HepG2 (cell line): ENCODE results near the gene RNF13. TPM values are rescaled to one million over a fixed set of nuclear protein-coding genes. Genes with fewer than 3 reads are reported as not detected.

Source experiments
- ATAC-seq: fragments of 200-7000 bp; cut with Tn5 transposase; 3 replicates; pipeline ENCODE4 v1.9.1; 2020; ENCODE audit warnings: mild to moderate bottlenecking, moderate library complexity
- BruUV-seq: library from RNA; stranded (reverse); fragments of 400-500 nt; replicated peaks from 2 replicates; lab custom pipeline; 2021; lab: Mats Ljungman, UMichigan
- CTCF ChIA-PET: fragments of 300-600 bp; formaldehyde crosslinking; extraction: SDS; loops from one replicate; lab custom pipeline; 2021; ENCODE audit warnings: low total read pairs, inconsistent platforms, low intra/inter-chr PET ratio; lab: Yijun Ruan, JAX
- POLR2A ChIA-PET: fragments of 350-600 bp; sonication (Branson Sonifier 250); formaldehyde crosslinking; loops from one replicate; lab custom pipeline; 2020; ENCODE audit warnings: antibody characterized with exemption, inconsistent platforms; lab: Yijun Ruan, JAX
- DNase-seq: peaks from one replicate; pipeline ENCODE4 v3.0.0-alpha.2; 2015; ENCODE audit warnings: low spot score
- FAIRE-seq: peaks from 3 replicates; lab custom pipeline; 2011; peaks lifted over from hg19 to GRCh38; lab: Jason Lieb, UNC
- H2AFZ ChIP-seq: one replicate; pipeline ENCODE4 v1.6.1; 2011; ENCODE audit warnings: low read length, inconsistent platforms
- H3K27ac ChIP-seq: fragments of 300-600 bp; 3 replicates; pipeline ENCODE4 v1.8.0; 2011; ENCODE audit warnings: mixed run types, mild to moderate bottlenecking, mixed read lengths, low read length, inconsistent platforms; ENCODE audit not compliant: insufficient read depth; ENCODE audit errors: extremely low read length
- H3K27me3 ChIP-seq, 2 experiments: fragments of 200-600 bp in 1 of 2; 2 replicates in 1 of 2; 3 replicates in 1 of 2; pipeline versions ENCODE4 v1.6.0 to v1.8.0; 2011; ENCODE audit warnings: low read length in 2 of 2, mild to moderate bottlenecking in 2 of 2, moderate library complexity in 2 of 2, inconsistent platforms in 1 of 2; ENCODE audit not compliant: insufficient read depth in 2 of 2, control insufficient read depth in 1 of 2
- H3K36me3 ChIP-seq, 2 experiments: fragments of 200-600 bp in 1 of 2; replicated peaks in 1 of 2; 2 replicates in 1 of 2; 3 replicates in 1 of 2; pipeline versions ENCODE4 v1.5.1 to v1.8.0; 2011; ENCODE audit warnings: low read length in 2 of 2, inconsistent platforms in 1 of 2; ENCODE audit not compliant: insufficient read depth in 2 of 2, control insufficient read depth in 1 of 2
- H3K4me1 ChIP-seq: 2 replicates; pipeline ENCODE4 v1.5.1; 2012; ENCODE audit warnings: low read length, inconsistent platforms; ENCODE audit not compliant: insufficient read depth
- H3K4me2 ChIP-seq: 2 replicates; pipeline ENCODE4 v1.6.0; 2011; ENCODE audit warnings: low read depth, low read length, inconsistent platforms
- H3K4me3 ChIP-seq, 3 experiments: fragments of 200-600 bp in 1 of 3; sonication (generic), shearing (Covaris generic) in 1 of 3; replicated peaks in 1 of 3; 2 replicates each; pipeline ENCODE4 v1.5.1; 2011 to 2016; ENCODE audit warnings: low read length in 3 of 3, inconsistent platforms in 2 of 3, low read depth in 2 of 3, mild to moderate bottlenecking in 2 of 3, control low read depth in 1 of 3, mixed read lengths in 1 of 3; ENCODE audit not compliant: insufficient read depth in 1 of 3
- H3K79me2 ChIP-seq: one replicate; pipeline ENCODE4 v1.6.1; 2011; ENCODE audit warnings: low read length, inconsistent platforms; ENCODE audit not compliant: insufficient read depth
- H3K9ac ChIP-seq: 2 replicates; pipeline ENCODE4 v1.6.0; 2011; ENCODE audit warnings: mild to moderate bottlenecking, low read depth, low read length, inconsistent platforms; ENCODE audit not compliant: insufficient read depth
- H3K9me3 ChIP-seq: 2 replicates; pipeline ENCODE4 v1.5.1; 2012; ENCODE audit warnings: mild to moderate bottlenecking, low read length
- H4K20me1 ChIP-seq: 2 replicates; pipeline ENCODE4 v1.6.0; 2011; ENCODE audit warnings: inconsistent platforms, mild to moderate bottlenecking, low read length, moderate library complexity; ENCODE audit not compliant: insufficient read depth
- ARID3A ChIP-seq: IDR thresholded peaks from 2 replicates; pipeline ENCODE4 v1.6.1; 2012; ENCODE audit warnings: low read depth, low read length, improper control_type of control experiment
- CEBPG ChIP-seq: IDR thresholded peaks from 2 replicates; pipeline ENCODE4 v1.6.1; 2016
- CTCF ChIP-seq: sonication (generic); formaldehyde crosslinking; IDR thresholded peaks from 2 replicates; pipeline ENCODE4 v1.5.0; 2020; ENCODE audit warnings: mild to moderate bottlenecking, missing genetic modification reagents, moderate library complexity
- FOXP4 ChIP-seq: sonication (generic); formaldehyde crosslinking; IDR thresholded peaks from 2 replicates; pipeline ENCODE4 v1.4.0; 2020; ENCODE audit warnings: missing genetic modification reagents
- HMGXB4 ChIP-seq, 2 experiments: sonication (generic) in 1 of 2; formaldehyde crosslinking in 1 of 2; IDR thresholded peaks; 2 replicates each; pipeline versions ENCODE4 v1.4.0 to v1.6.1; 2018 to 2020; ENCODE audit warnings: missing genetic modification reagents in 2 of 2, borderline replicate concordance in 1 of 2, low read depth in 1 of 2, mild to moderate bottlenecking in 1 of 2, missing biosample characterization in 1 of 2
- IKZF5 ChIP-seq: IDR thresholded peaks from 2 replicates; pipeline ENCODE4 v1.6.1; 2018; ENCODE audit warnings: missing genetic modification reagents, mild to moderate bottlenecking, missing compliant biosample characterization
- MIXL1 ChIP-seq: IDR thresholded peaks from 2 replicates; pipeline ENCODE4 v1.6.1; 2016
- NR1H2 ChIP-seq: sonication (generic); formaldehyde crosslinking; IDR thresholded peaks from 2 replicates; pipeline ENCODE4 v1.8.1; 2022; ENCODE audit warnings: low read depth, missing genetic modification reagents, borderline replicate concordance
- NR2F1 ChIP-seq, 2 experiments: fragments of 450-650 bp in 1 of 2; formaldehyde crosslinking in 1 of 2; IDR thresholded peaks; 2 replicates each; pipeline versions ENCODE4 v1.5.0 to v1.6.1; 2016 to 2020; ENCODE audit warnings: mild to moderate bottlenecking in 1 of 2, missing compliant biosample characterization in 1 of 2, missing genetic modification reagents in 1 of 2, moderate library complexity in 1 of 2
- SMC3 ChIP-seq: IDR thresholded peaks from 2 replicates; pipeline ENCODE4 v1.6.1; 2011; ENCODE audit warnings: low read length, improper control_type of control experiment
- STAG1 ChIP-seq: sonication (generic); formaldehyde crosslinking; IDR thresholded peaks from 2 replicates; pipeline ENCODE4 v1.4.0; 2020; ENCODE audit warnings: missing genetic modification reagents
- STAT5B ChIP-seq: sonication (generic); formaldehyde crosslinking; IDR thresholded peaks from 2 replicates; pipeline ENCODE4 v1.4.0; 2020; ENCODE audit warnings: missing genetic modification reagents
- ZBTB33 ChIP-seq: sonication (generic); formaldehyde crosslinking; IDR thresholded peaks from 2 replicates; pipeline ENCODE4 v1.4.0; 2020; ENCODE audit warnings: missing genetic modification reagents
- ZNF776 ChIP-seq: sonication (generic); formaldehyde crosslinking; IDR thresholded peaks from 2 replicates; pipeline ENCODE4 v1.4.0; 2020; ENCODE audit warnings: mild to moderate bottlenecking, missing genetic modification reagents
- WGBS: methylation state at CpG from one replicate; pipeline ENCODE4 v1.1.6; 2017; ENCODE audit warnings: low lambda C conversion rate; 5-methylcytosine and 5-hydroxymethylcytosine counted together
- in situ Hi-C: cut with HindIII; loops from 2 replicates; pipeline ENCODE4 v1.10.0; 2017; ENCODE audit warnings: low pct_unique_long_range_greater_than_20kb; ENCODE audit not compliant: extremely low pct_ligation_motif_present
- intact Hi-C: fragments of 100-400 bp; cut with micrococcal nuclease; formaldehyde crosslinking; loops from one replicate; pipeline ENCODE4 v1.10.0; 2022; ENCODE audit not compliant: unreplicated experiment
- polyA plus RNA-seq, 8 experiments: library from polyadenylated mRNA; depleted of rRNA in 3 of 8; stranded (reverse) in 7 of 8; unstranded in 1 of 8; fragments of >200 nt; fragmentation: Illumina TruSeq in 4 of 8; extraction: Trizol in 4 of 8; gene quantifications; 2 replicates each; pipeline versions ENCODE4 v1.2.1 to v1.2.3, GENCODE V29; 2011 to 2016; ENCODE audit warnings: low read depth in 4 of 8, missing spikeins in 1 of 8, mixed read lengths in 1 of 8; ENCODE audit not compliant: insufficient read depth in 1 of 8
- total RNA-seq, 5 experiments: library from RNA; depleted of rRNA; stranded (reverse); fragments of >200 nt; fragmentation: Illumina TruSeq; extraction: Trizol; gene quantifications; 2 replicates each; pipeline ENCODE4 v1.2.3, GENCODE V29; 2016; ENCODE audit warnings: low read depth in 1 of 5

The RNF13 gene
- total and polyA plus RNA-seq, 2 of the 13 experiments (the other 11 are each of a cell fraction or from before 2014, with no cell fraction given), result 39.8 to 46.0 TPM

- Histone ChIP-seq H3K27me3 (no peaks in the 10 kb centered on the region), H3K9me3 (no peaks in the 10 kb centered on the region), H4K20me1 (no peaks in the 10 kb centered on the region), H3K27ac (no peak overlapping the region), H3K4me1 (no peaks in the 10 kb centered on the region), H3K9ac (no peak overlapping the region), H3K4me2 (no peak overlapping the region), H3K36me3 (peaks cover 0 to 3% of the 10 kb centered on the region in 2 experiments; a peak in 1 of 5 replicates), H3K79me2 (no peaks in the 10 kb centered on the region), H3K4me3 (no peak overlapping the region), H2AFZ (no peak overlapping the region)
- ChIA-PET POLR2A (no interaction called here), CTCF (no interaction called here)
- in situ Hi-C loops (no loop called here), intact Hi-C loops (no loop called here)
- FAIRE-seq (peak; percentile 47), DNase-seq (peak; percentile 24), ATAC-seq (peak; percentile 91)
- WGBS, result 58% methylated on average over 2 of the region's 2 CpGs
- no TSS peak for BruUV-seq
- peak; percentile 38; the same call in 1 of the 2 replicates for TF ChIP-seq CEBPG
- TF ChIP-seq IKZF5, result no peak
- no peak for TF ChIP-seq STAT5B (CRISPR knock-in tag)
- peak; percentile 35 for TF ChIP-seq STAG1 (CRISPR knock-in tag)
- TF ChIP-seq ARID3A, result peak; percentile 75
- no peak for TF ChIP-seq ZNF776 (CRISPR knock-in tag)
- TF ChIP-seq NR2F1 (CRISPR knock-in tag; IDR thresholded peaks at IDR 0.05), result no peak
- no peak for TF ChIP-seq FOXP4 (CRISPR knock-in tag)
- no peak for TF ChIP-seq NR1H2
- peak; percentile 65 for TF ChIP-seq CTCF
- peak; percentile 19; the same call in 1 of the 2 replicates for TF ChIP-seq SMC3
- 0 out of 2 replicates have a peak, but pooled peaks have one; percentile 42 for TF ChIP-seq MIXL1 (CRISPR knock-in tag)
- no peak for TF ChIP-seq HMGXB4 (CRISPR knock-in tag; IDR thresholded peaks at IDR 0.05; ENCODE audit: borderline replicate concordance in 1 of 2, low read depth in 1 of 2)
- TF ChIP-seq ZBTB33 (CRISPR knock-in tag), result no peak
Observed at GRCh38 chr3:149879872-149880271, 66.9 kb downstream of the RNF13 start.
